Measurements from ENCODE around the gene JMJD1C.

JMJD1C gene

DNA sequence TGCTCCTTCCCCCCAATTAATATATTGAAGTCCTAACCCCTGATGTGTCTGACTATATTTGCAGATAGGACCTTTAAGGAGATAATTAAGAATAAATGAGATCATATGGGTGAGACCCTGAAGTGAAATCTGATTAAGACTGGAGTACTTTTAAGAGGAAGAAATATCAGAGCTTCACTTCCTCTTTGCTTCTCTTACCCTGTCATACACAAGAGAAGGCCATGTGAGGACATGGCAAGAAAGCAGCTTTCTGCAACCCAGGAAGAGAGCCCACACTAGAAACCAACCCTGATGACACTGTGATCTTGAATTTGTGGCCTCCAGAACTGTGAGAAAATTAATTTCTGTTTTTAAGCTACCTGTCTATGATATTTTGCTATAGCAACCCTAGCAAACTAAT, 44.2 kb downstream of the JMJD1C start:
- H3K27me3 ChIP-seq (ENCODE audit: control insufficient read depth, insufficient read depth, low read length), result no peaks in the 10 kb centered on the region
- H3K9ac ChIP-seq (ENCODE audit: low read length), result no peak overlapping the region
- H3K36me3 ChIP-seq (ENCODE audit: control insufficient read depth, insufficient read depth, low read length), result no peaks in the 10 kb centered on the region
- H3K4me3 ChIP-seq (ENCODE audit: low read depth, low read length), result no peak overlapping the region
- H3K4me1 ChIP-seq (ENCODE audit: control insufficient read depth, insufficient read depth, low read length), result peaks cover 28% of the 10 kb centered on the region
- no peaks in the 10 kb centered on the region for H3K9me3 ChIP-seq (ENCODE audit: control insufficient read depth, insufficient read depth, low read depth, low read length)
- no peak overlapping the region for H3K27ac ChIP-seq (ENCODE audit: low read depth, low read length)

DNA sequence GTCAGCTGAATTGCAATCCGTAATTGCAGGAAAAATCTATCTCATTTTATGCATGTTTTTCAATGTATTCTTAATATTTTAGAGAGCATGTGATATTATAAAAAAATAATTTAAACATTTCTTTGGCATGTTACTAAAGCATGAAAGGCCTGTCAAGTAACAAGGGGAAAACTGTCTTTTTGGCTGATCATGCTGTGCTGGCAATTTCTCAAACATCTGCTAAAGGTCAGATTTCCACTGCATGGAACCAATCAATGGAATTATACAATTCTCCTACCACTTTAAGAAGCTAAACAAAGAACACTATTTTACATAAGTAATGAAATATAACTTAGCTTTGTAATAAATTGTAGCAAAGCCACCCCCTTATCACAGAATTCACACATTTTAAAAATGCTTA, 49.4 kb downstream of the JMJD1C start:
- H3K4me3 ChIP-seq (ENCODE audit: low read depth, low read length), result no peak overlapping the region
- H3K36me3 ChIP-seq (ENCODE audit: control insufficient read depth, insufficient read depth, low read length), result no peaks in the 10 kb centered on the region
- H3K4me1 ChIP-seq (ENCODE audit: control insufficient read depth, insufficient read depth, low read length), result peaks cover 23% of the 10 kb centered on the region
- no peak overlapping the region for H3K9ac ChIP-seq (ENCODE audit: low read length)
- H3K27ac ChIP-seq (ENCODE audit: low read depth, low read length), result no peak overlapping the region
- H3K9me3 ChIP-seq (ENCODE audit: control insufficient read depth, insufficient read depth, low read depth, low read length), result no peaks in the 10 kb centered on the region
- H3K27me3 ChIP-seq (ENCODE audit: control insufficient read depth, insufficient read depth, low read length), result no peaks in the 10 kb centered on the region

DNA sequence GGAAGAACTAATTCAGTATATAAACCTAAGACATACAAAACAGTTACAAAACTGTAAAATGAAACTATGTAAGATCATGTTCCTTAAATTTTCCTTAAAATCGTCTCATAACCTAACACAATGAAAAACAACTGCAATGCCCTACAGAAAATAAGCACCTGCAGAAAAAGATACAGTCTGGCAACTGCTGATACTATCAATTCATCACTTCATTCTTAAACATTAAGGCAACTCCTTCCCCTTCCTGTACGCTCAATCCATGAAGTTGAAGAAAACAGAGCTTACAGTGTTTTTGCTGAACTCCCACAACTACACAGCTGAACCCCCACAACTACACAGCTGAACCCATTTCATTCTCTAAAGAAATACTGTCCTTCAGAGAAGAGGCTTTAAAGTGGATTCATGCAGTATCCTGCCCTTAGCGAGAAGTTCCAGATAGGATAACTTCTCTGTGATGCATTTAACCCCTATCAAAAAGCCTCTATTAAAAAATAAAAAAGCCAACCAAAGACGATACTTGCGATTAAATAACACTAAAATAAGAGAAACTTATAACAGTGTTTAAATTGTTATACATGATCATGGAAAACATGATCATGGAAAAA, 50.0 kb downstream of the JMJD1C start:
- peaks cover 23% of the 10 kb centered on the region for H3K4me1 ChIP-seq (ENCODE audit: control insufficient read depth, insufficient read depth, low read length)
- H3K9me3 ChIP-seq (ENCODE audit: control insufficient read depth, insufficient read depth, low read depth, low read length), result no peaks in the 10 kb centered on the region
- no peak overlapping the region for H3K9ac ChIP-seq (ENCODE audit: low read length)
- H3K27me3 ChIP-seq (ENCODE audit: control insufficient read depth, insufficient read depth, low read length), result no peaks in the 10 kb centered on the region
- H3K36me3 ChIP-seq (ENCODE audit: control insufficient read depth, insufficient read depth, low read length), result no peaks in the 10 kb centered on the region
- H3K27ac ChIP-seq (ENCODE audit: low read depth, low read length), result no peak overlapping the region
- no peak overlapping the region for H3K4me3 ChIP-seq (ENCODE audit: low read depth, low read length)

DNA sequence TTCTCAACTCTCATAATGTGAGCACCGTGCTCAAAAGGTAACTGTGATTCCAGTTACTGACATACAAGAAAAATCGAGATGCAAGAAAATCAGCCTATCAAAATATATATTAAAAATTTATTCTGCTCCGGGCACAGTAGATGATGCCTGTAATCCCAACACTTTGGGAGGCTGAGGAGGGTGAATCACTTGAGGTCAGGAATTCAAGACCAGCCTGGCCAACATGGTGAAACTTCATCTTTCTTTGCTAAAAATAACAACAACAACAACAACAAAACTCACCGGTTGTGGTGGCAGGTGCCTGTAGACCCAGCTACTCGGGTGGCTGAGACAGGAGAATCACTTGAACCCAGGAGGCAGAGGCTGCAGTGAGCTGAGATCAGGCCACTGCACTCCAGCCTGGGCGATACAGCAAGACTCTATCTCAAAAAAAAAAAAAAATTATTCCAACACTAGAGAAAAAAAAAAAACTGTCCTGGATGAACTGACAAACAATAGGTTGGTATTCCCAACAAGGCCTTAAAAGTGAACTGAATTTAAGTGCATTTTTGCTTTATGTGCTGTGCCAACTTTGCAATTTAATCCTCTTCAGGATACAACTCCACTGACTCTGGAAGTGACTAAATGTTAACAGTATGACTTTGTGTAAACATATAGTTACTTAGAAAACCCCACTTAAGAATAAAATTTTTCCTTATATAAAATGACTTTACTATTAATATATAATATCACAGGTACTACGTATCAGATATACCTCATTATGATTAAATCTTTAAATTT, 51.1 kb downstream of the JMJD1C start:
- no peak overlapping the region for H3K27ac ChIP-seq (ENCODE audit: low read depth, low read length)
- H3K36me3 ChIP-seq (ENCODE audit: control insufficient read depth, insufficient read depth, low read length), result no peaks in the 10 kb centered on the region
- no peak overlapping the region for H3K9ac ChIP-seq (ENCODE audit: low read length)
- H3K4me1 ChIP-seq (ENCODE audit: control insufficient read depth, insufficient read depth, low read length), result peaks cover 31% of the 10 kb centered on the region
- H3K27me3 ChIP-seq (ENCODE audit: control insufficient read depth, insufficient read depth, low read length), result no peaks in the 10 kb centered on the region
- H3K9me3 ChIP-seq (ENCODE audit: control insufficient read depth, insufficient read depth, low read depth, low read length), result no peaks in the 10 kb centered on the region
- no peak overlapping the region for H3K4me3 ChIP-seq (ENCODE audit: low read depth, low read length)

DNA sequence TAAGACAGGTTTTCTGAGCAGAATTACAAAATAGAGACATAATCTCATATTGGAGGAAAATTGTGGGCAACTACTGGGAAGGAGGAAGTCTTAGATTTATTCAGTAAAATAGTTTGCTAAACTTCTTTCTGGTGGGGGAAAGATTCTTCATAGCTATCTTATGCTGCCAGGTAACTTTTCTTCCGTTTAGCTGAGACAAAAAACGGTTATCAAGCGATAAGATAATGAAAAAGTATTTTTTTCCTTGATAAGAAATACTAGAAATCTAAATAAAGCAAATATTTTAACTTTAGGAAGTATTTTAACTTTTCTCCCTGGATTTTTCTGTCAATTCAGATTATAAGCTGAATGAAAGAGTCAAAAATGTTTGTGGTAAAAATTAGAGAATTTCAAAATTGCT, 52.3 kb downstream of the JMJD1C start:
- H3K9ac ChIP-seq (ENCODE audit: low read length), result no peak overlapping the region
- H3K27ac ChIP-seq (ENCODE audit: low read depth, low read length), result no peak overlapping the region
- H3K9me3 ChIP-seq (ENCODE audit: control insufficient read depth, insufficient read depth, low read depth, low read length), result no peaks in the 10 kb centered on the region
- H3K4me1 ChIP-seq (ENCODE audit: control insufficient read depth, insufficient read depth, low read length), result peaks cover 38% of the 10 kb centered on the region
- no peak overlapping the region for H3K4me3 ChIP-seq (ENCODE audit: low read depth, low read length)
- H3K27me3 ChIP-seq (ENCODE audit: control insufficient read depth, insufficient read depth, low read length), result no peaks in the 10 kb centered on the region
- H3K36me3 ChIP-seq (ENCODE audit: control insufficient read depth, insufficient read depth, low read length), result no peaks in the 10 kb centered on the region

DNA sequence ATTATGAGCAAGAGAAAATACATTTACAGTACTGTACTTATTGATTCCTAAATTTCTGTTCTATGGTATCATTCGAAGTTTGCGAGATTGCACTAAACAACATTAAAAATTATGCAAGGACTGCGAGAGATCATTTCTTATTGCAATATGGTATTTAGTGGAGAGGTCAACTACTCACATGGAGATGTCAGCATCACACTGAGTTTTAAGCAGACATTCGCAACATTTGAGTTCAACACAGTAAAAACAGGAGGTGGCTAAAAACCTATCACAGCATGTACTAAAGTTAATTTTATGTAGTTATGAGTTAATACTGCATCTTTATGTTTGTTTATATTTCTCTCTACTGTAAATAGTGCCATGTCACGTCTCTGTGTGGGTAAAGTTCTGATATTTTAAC, 53.5 kb downstream of the JMJD1C start:
- Histone ChIP-seq H3K9me3 (ENCODE audit: control insufficient read depth, insufficient read depth, low read depth, low read length) (no peaks in the 10 kb centered on the region), H3K36me3 (ENCODE audit: control insufficient read depth, insufficient read depth, low read length) (no peaks in the 10 kb centered on the region), H3K27ac (ENCODE audit: low read depth, low read length) (no peak overlapping the region), H3K27me3 (ENCODE audit: control insufficient read depth, insufficient read depth, low read length) (no peaks in the 10 kb centered on the region), H3K9ac (ENCODE audit: low read length) (no peak overlapping the region), H3K4me1 (ENCODE audit: control insufficient read depth, insufficient read depth, low read length) (peaks cover 27% of the 10 kb centered on the region), H3K4me3 (ENCODE audit: low read depth, low read length) (no peak overlapping the region)

DNA sequence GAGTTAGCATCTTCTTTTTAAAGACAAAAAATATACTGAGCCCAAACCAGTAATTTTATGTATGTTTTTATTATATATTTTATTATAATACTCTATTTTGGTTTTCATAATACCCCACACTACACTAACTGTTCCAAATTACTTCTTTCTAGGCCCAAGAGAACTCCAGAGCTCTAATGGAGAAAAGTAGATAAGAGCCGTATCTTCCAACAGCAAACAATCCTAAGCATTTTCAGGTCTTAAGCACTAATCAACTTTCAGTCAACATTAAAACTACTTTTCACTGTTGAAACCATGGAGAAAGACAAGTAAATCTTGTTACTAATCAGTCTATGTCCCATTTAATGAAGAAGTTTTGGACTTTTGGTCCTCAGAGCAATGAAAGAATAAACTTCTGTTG, 55.1 kb downstream of the JMJD1C start:
- peak overlapping the region; percentile 33; the same call in 1 of the 2 replicates for H3K27ac ChIP-seq (ENCODE audit: low read depth, low read length)
- H3K4me3 ChIP-seq (ENCODE audit: low read depth, low read length), result no peak overlapping the region
- H3K9ac ChIP-seq (ENCODE audit: low read length), result no peak overlapping the region
- no peaks in the 10 kb centered on the region for H3K27me3 ChIP-seq (ENCODE audit: control insufficient read depth, insufficient read depth, low read length)
- H3K36me3 ChIP-seq (ENCODE audit: control insufficient read depth, insufficient read depth, low read length), result no peaks in the 10 kb centered on the region
- H3K4me1 ChIP-seq (ENCODE audit: control insufficient read depth, insufficient read depth, low read length), result peaks cover 17% of the 10 kb centered on the region
- H3K9me3 ChIP-seq (ENCODE audit: control insufficient read depth, insufficient read depth, low read depth, low read length), result no peaks in the 10 kb centered on the region

DNA sequence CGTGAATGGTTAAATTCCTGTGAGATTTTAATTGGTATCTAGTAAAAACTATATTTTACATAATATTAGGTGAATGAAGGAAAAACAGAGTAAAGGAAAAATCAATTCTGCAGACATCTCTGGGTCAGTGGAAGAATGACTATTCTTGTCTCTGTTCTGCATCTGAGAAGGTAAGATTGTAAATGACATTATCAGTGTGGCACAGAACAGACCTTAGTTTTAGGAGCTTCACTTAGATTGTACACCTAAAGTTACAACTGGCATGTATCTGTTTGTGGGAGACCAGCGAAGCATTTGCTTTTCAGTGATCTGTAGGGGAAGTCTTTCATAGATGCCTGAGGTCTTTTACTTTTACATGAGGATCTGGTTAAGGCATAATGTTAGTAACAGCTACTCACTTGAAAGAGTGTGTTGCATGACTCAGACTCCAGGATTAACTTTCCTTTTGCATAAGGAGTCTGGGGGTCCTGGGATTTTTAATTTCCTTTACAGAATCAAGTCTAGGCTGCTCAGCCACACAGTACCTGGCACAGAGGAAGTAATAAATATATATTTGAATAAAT, 56.2 kb downstream of the JMJD1C start:
- no peaks in the 10 kb centered on the region for H3K27me3 ChIP-seq (ENCODE audit: control insufficient read depth, insufficient read depth, low read length)
- no peak overlapping the region for H3K9ac ChIP-seq (ENCODE audit: low read length)
- H3K4me1 ChIP-seq (ENCODE audit: control insufficient read depth, insufficient read depth, low read length), result peaks cover 17% of the 10 kb centered on the region
- no peak overlapping the region for H3K4me3 ChIP-seq (ENCODE audit: low read depth, low read length)
- H3K27ac ChIP-seq (ENCODE audit: low read depth, low read length), result no peak overlapping the region
- H3K9me3 ChIP-seq (ENCODE audit: control insufficient read depth, insufficient read depth, low read depth, low read length), result no peaks in the 10 kb centered on the region
- H3K36me3 ChIP-seq (ENCODE audit: control insufficient read depth, insufficient read depth, low read length), result no peaks in the 10 kb centered on the region

DNA sequence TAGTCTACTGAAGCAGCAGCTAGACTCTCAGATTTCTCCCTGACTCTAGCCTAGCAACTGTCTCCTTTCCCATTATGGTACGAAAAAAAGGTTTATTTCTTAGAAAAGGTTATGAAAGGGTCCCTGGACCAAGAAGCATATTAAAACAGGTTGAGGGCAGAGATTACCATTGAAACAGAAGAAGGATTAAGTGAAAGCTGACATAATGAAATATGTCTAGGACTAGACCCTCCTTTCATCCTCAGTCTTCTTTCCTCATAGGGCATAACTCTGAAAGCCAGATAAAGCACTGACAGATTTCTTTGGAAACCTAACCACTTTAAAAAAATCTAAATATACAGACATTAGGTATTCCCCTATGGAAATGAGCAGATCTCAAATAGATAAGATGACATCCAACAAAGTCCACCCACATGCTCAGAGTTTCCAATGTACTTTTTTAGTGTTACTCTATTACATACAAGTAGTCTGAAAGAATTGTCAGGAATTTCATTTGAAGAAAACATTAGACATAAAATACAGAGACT, 58.6 kb downstream of the JMJD1C start:
- no peaks in the 10 kb centered on the region for H3K9me3 ChIP-seq (ENCODE audit: control insufficient read depth, insufficient read depth, low read depth, low read length)
- H3K4me1 ChIP-seq (ENCODE audit: control insufficient read depth, insufficient read depth, low read length), result peaks cover 17% of the 10 kb centered on the region
- no peaks in the 10 kb centered on the region for H3K36me3 ChIP-seq (ENCODE audit: control insufficient read depth, insufficient read depth, low read length)
- H3K4me3 ChIP-seq (ENCODE audit: low read depth, low read length), result no peak overlapping the region
- H3K27ac ChIP-seq (ENCODE audit: low read depth, low read length), result no peak overlapping the region
- H3K9ac ChIP-seq (ENCODE audit: low read length), result no peak overlapping the region
- H3K27me3 ChIP-seq (ENCODE audit: control insufficient read depth, insufficient read depth, low read length), result no peaks in the 10 kb centered on the region

DNA sequence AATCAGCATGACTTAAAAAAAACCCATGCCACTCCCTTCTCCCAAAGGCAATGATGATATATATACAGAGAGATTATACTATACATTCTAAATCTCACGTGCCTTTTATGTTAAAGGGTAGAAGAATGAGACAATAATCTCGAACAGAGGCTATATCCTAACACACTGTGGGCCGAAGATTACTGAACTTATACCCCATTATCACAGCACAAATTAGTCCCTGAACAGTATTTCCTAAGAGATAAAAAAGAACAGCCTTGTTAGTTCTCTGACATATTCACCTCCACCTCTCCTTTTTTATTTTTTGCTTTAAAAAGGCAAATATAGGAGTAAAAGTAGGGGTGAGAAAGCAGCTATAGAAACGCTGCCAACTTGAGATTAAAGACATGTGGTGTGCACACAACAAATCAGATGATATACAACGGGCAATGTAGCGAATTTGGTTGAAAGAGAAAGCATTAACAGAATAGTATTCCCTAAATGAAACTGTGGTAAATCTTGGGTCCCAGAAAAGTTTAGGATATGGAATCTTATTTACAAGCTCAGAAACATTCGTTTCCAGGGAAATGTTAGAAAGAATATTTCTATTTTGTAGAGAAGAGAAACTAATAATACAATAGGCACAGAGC, 69.5 kb downstream of the JMJD1C start:
- Histone ChIP-seq H3K9me3 (ENCODE audit: control insufficient read depth, insufficient read depth, low read depth, low read length) (no peaks in the 10 kb centered on the region), H3K27me3 (ENCODE audit: control insufficient read depth, insufficient read depth, low read length) (no peaks in the 10 kb centered on the region), H3K9ac (ENCODE audit: low read length) (no peak overlapping the region), H3K4me3 (ENCODE audit: low read depth, low read length) (no peak overlapping the region), H3K4me1 (ENCODE audit: control insufficient read depth, insufficient read depth, low read length) (no peaks in the 10 kb centered on the region), H3K36me3 (ENCODE audit: control insufficient read depth, insufficient read depth, low read length) (no peaks in the 10 kb centered on the region), H3K27ac (ENCODE audit: low read depth, low read length) (no peak overlapping the region)

DNA sequence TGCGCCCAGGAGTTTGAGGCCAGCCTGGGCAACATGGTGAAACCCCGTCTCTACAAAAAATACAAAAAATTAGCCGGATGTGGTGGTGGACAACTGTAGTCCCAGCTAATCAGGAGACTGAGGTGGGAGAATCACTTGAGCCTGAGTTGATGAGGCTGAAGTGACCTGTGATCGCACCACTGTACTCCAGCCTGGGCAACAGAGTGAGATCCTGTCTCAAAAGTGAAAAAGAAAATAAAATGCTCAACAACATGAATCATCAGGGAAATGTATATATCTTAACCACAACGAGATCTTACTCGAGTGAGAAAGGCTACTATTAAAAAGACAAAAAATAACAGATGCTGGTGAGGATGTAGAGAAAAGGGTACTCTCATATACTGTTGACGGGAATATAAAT, 72.7 kb downstream of the JMJD1C start:
- Histone ChIP-seq H3K4me1 (ENCODE audit: control insufficient read depth, insufficient read depth, low read length) (peaks cover 6% of the 10 kb centered on the region; the same call in 1 of the 2 replicates), H3K9ac (ENCODE audit: low read length) (no peak overlapping the region), H3K4me3 (ENCODE audit: low read depth, low read length) (no peak overlapping the region), H3K9me3 (ENCODE audit: control insufficient read depth, insufficient read depth, low read depth, low read length) (peaks cover 5% of the 10 kb centered on the region), H3K27me3 (ENCODE audit: control insufficient read depth, insufficient read depth, low read length) (no peaks in the 10 kb centered on the region), H3K27ac (ENCODE audit: low read depth, low read length) (no peak overlapping the region), H3K36me3 (ENCODE audit: control insufficient read depth, insufficient read depth, low read length) (no peaks in the 10 kb centered on the region)
